D341Med (cell line): ENCODE measurements around the gene GNAI1.

Source experiments
- DNase-seq: peaks from one replicate; pipeline ENCODE4 v3.0.0; 2012; ENCODE audit warnings: low spot score

The GNAI1 gene

DNA sequence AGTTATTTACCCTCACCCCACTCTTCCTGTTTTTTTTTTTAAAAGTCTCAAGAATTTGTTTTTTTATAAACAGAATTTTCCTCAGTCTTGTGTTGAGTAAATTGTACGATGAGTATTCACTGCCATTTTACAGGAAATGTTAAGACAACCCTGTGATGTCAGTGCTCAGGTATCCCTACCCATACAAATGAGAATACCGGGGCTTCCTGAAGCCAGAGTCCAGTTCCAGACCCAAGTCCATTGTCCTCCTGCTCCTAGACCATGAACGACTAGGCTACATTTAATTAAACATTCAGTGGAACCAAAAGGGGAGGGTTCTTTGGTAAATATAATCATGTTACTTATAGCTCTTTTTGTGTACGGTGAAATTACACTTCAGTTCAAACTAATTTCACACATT lies 79.2 kb downstream of the GNAI1 start:
- no peak for DNase-seq

DNA sequence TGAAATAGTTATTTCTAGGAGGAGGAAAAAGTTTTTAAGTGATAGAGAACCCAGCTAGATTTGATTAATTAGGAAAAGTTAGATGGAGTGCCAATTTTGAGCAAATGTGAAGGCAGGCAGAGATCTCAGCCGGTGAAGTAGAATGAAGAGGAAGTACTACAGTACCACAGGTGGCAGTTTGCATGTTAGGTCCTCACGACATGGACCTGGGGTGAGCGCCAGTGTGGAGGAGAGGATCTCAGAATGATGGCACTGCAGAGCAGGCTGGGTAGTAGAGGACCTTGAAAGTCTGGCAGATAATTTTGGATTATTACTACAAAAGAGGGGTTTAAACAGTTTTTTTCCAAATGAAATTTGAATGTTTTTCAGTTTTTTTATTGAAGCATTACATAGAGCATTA lies 81.1 kb downstream of the GNAI1 start:
- DNase-seq, result no peak

DNA sequence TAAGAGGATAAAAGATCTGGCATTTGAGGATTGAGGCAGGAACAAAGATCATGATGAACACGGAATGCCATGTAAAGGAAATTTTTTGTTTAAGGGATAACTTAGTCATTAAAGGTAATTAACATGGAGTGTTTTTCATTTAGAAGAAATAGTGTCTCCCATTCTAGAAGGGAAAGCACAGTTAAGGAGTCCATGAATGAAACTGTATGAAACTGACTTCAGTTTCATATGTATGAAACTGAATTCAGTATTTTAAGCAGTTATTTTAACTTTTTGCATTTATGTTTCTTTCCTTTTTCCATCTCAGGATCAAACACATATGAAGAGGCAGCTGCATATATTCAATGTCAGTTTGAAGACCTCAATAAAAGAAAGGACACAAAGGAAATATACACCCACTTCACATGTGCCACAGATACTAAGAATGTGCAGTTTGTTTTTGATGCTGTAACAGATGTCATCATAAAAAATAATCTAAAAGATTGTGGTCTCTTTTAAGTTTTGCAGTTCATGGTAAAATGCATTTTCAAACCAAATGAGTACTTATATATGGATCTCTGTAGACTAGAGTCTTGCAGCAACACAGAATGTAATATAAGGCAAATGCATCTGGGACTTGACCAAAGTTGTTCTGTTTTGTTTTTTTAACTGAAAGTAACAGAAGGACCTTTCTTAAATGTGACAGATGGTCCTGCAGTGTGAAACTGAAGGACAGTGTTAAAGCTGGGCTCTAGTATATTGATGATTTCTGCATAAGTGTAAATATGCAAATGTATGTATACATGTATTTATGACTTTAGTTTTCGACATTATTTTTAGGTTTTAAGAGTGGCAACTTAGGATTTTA lies 82.6 kb downstream of the GNAI1 start:
- no peak for DNase-seq

DNA sequence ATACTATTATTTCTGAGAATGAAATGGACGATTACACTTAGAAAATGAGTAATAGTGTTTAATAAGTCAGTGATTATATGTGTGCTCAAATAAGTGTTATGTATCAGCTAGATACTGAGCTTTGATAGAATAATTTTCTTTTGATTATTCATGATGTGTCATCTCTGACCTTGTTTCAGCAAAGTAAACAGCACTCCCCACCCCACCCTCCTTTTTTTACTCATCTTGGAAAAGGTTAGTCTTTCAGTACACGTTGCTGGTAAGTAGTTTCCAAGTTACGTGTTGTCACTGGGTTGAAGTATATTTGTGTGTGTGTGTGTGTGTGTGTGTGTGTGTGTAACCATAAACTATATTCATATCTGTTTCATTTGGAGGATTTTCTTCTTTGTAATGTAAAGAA lies 84.1 kb downstream of the GNAI1 start:
- DNase-seq, result no peak

DNA sequence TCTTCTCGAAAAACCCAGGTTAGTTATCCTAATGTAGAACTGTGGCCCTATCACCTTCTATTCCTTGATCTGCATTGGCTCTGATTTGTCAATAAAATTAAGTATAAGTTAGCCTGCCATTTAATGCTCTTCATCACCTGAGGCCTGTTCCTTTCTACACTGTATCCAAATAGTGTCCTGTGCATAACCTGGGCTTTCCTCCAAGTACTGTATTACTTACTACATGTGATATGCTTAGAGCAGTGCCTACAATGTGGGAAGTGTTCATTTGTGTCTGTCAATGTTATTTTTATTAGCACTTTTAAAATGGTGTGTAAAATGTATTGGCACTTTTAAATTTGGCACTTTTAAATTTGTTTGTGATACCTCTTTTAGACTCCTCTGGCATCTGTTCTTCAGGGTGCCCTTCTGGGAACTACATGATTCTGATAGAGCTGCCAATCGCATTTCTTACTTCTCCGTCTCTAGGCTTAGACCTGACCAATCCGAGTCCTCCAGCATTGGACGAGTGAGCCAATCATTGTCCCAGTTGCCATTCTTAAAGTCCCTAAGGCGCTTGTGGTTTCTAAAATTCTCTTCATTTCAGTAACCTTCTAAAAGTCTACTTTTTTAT lies 85.5 kb downstream of the GNAI1 start:
- DNase-seq, result no peak

DNA sequence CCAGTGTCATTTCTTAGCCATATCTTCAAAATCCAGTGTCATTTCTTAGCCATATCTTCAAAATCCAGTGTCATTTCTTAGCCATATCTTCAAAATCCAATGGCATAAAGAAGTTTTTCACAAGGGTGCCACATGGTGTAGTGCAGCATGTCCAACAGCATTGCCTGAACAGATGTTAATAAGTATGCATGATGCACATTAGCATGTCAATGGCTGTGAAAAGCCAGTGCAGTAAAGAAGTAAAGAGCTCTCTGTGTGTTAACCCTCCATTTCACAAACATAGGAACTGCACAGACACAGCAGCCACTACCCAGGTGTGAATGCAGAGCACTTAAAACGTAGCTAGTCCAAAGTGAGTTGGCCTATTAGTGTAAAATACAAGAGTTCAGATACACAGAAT lies 89.8 kb downstream of the GNAI1 start:
- no peak for DNase-seq

DNA sequence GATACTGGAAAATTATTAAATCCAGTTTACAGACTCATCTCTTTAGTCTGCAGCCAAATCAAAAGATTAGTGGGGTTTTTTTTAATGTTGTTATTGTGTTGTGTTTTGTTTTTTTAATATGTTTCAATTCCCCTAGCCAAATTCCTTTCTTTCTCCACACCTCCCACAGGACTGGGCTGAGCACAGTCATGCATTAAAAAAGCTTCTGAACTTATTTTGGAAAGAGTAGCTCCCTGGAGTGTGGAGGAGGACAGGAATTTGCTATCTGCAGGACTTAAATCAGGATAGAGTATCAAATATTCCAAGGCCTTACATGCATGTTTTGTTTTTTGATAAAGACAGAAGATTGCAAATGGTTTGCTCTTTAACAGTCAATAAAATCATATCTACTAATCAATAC lies 90.7 kb downstream of the GNAI1 start:
- DNase-seq, result no peak

DNA sequence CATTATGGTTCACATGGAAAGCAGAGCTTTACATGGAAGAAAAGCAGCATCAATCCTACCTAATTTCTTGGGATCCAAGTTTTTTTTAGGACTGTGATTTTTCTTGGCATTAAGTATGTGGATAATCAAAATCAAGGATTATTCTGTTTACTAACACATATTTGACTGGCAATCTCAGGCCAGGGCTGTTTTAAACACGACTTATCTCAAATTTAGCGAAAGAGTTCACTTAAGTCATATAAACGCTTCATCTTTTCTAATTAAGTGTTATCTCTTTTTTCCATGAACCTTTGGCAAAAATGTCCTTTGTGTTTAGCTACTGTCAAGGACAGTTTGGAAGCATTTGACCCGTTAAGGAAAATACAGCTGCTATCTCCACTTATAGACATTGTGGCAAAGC lies 92.0 kb downstream of the GNAI1 start:
- no peak for DNase-seq

DNA sequence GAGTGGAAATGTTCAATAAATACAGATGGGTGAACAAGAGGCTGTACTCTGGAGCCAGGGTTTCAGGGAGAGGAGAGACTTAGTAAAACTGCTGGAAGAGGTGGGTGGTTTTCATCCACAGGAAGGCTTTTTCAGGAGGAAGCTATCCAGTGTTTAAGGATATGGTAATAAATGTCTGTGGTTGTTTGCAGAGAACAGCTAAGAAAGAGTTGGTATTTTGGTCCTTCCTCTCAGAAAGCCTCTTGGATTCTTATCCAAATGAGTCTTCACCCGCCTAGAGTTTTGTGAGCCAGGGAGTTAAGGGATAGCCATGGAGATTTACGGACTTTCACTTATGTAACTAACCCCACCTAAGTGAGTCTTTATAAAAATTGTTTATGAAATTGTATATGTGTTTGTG lies 95.7 kb downstream of the GNAI1 start:
- no peak for DNase-seq

DNA sequence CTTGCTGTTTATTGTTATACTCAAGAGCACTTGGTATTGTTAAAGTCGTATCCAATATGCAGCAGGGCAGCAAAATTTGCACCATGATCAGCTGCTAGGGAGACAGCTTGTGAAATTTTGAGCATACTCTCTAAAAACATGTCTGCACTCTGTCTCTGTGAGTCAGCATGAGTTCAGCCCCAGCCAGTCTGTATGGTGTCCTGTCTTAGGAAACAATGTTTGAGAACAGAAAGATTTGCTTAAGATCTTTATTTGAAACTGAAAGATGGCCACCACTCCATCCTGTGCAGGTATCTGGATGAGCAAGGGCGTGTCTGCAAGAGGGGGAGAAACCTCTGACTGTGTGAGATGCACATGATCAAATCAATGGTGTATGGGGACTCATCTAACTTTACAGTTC lies 97.1 kb downstream of the GNAI1 start:
- no peak for DNase-seq

DNA sequence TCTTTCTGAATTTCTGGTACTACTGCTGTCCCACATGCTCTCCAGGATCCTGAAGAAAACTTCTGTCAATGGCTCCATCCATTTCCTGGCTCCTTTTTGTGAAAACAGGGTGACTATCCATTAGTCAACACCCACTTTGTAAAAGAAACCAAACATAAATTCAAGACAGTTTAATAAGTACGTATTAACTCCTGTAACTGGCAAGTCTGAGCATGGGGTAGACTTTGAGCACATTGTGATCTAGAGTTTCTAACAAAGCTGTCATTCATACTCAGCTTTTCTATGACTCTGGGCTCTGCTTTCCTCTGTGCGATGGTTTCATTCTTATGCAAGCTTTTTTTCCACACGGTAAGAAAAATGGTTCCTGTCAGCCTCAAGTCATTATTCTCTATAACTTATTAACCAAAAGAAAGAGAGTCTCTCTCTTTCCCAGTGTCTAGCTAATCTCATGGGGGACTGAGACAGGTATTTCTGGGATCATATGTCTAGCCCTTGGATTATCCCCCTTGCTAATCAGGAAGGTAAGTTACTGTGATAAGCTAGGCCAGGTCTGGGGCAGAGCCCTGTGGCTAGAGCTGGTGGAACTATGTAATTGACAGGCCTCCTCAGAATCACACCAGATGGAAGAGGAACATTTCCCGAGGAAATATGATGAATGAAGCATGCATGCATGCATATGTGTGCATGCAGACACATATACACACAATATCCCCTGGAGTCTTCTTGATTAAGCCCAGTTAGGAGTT lies 98.5 kb downstream of the GNAI1 start:
- DNase-seq, result no peak

DNA sequence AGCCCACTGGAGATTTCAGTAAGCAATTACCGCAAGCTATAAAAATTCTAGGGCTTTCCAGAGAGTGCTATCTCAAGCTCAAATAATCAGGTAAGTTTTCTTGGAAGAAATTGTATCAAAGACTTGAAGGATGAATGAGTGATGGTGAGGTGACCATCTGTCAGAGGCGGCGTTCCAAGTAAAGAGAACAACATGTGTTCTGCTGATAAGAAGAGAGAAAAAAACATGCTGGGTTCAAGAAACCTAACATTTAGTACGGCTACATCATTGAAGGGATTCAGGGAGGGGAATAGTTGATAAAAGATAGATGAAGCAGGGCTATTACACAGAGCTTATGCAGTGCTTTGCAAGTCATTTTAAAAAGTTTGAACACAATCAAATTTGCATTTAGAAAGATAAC lies 100.7 kb downstream of the GNAI1 start:
- no peak for DNase-seq

DNA sequence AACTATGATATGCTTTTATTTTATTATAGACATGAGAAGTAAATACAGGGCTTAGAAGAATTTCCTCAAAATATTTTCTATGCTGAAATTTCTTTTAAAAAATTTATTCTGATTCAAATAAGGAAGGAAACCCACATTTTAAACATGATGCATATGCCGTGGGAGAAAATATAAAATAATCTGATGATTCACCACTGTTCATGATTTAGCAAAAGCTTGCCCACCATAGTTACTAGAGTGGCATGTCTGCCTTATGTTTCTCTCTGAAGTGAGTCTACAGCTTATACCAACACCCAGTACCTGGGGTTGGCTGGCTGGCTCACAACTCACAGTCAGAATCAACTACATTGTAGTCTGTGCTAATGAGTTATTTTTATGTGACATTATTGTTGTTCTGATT lies 102.0 kb downstream of the GNAI1 start:
- no peak for DNase-seq

DNA sequence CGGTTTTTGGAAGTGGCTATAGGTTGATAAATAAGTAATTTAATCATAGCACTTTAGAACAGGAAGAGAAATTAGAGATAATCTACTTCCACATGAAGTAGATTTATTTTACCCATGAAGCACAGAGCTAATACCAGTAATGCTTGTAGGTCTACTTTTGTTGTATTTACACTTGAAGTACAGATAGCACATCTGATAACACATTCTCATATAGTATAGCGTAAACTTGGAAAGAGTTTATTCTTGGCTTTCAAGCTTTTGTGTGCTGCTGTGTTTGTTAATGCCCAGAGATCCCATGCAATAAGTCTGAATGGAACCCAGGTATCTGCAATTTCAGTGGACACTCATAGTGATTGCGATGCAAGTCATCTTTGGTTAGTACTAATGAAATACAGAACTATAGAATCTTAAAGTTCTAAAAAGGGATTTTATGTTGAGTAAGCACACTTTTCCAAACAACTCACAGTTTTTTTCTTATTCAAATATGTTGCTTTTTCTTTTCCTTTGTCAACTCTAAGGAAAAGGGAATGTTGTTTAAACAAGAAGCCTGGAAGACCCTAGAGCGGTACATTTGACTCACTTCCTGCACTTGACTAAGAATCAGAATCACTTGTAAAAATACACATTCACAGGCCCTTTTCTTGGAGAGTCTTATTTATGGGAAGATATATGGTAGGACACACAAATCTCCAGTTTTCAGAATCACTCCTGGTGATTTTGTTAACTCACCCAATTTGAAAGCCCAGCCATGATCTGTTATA lies 105.8 kb downstream of the GNAI1 start:
- no peak for DNase-seq

DNA sequence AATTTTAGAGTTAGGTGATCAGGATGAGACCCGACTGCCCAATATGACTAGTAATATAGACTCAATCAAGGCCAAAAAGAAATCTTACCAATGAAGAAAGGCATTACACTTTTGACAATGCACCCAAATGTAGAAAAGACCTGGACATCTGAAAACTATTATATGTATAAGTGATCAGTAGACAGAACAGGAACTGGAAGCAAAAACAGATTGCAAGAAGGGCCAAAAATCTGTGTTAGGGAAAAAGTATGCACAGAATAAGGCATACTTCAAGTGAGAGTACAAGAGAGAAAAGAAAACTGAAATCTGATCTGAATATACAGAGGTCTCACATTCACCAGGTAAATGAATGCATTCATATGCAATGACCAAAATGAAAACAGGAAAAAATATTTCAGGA lies 107.0 kb downstream of the GNAI1 start:
- DNase-seq, result no peak

DNA sequence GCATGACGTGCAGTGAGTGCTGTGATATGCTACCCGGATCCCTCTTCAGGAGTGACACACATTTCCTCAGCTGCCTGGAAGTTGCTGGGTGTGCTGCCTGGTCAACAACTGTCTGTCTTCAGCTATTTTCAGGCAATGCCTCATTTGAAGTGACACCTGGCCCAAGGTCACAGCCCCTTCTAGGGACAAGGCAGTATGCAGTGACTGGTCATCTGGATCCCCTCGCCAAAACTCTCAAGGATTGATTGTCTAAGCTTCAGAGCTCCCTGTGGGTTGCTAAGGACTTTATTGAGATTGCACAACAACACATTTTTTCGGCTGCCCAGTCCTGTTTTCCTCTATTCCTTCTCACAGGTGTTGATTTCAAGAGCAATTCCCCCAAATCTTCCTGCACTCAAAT lies 108.8 kb downstream of the GNAI1 start:
- DNase-seq, result no peak

DNA sequence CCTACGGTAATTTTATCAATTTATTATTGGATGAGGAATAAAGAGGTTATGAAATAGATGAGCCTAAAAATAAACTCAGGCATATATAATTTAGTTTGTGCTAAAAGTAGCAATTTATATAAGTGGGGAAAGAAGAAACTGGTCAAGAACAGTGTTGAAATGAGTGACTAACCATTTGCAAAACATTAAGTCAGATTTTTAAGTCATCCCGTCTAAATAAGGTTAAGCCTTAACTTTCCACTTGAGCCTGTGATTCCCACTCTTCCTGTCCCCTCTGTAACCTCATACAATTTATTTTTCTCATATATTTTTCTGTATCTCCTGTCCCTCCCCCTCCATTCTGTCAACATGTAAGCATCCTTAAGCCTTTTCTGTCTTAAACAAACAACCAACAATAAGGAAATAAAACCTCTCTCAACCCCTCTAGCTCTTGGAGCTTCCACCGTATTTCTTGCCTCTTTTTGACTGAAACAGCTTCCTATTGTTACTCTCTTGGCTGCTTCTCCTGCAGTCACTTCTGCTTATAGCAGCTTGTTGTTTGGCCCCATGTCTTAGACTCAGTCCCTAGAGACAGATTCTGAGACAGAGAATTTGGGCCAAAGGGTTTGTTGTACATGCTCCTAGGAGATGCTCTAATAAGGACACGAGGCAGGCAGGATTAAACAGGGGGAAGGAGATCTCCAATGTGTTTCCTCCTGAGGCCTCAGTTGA lies 109.7 kb downstream of the GNAI1 start:
- DNase-seq, result no peak

DNA sequence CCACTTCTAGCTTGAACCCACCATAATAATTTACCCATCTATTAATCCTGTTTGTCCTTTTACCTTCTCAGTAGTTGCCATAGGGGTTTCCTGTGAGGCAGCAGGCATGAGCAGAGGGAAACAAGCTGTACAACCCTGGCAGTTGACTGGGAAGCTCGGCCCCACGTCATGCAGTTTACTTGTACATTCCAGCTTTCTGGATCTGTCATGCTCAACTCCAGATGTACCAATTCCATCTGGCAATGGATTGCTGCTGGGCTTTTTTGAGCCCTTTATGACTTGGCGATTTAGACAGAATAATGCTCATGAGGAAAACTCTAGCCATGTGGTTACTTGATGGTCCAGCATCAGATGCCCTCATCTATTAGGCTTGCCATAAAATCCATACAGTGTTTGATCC lies 112.5 kb downstream of the GNAI1 start:
- DNase-seq, result no peak

DNA sequence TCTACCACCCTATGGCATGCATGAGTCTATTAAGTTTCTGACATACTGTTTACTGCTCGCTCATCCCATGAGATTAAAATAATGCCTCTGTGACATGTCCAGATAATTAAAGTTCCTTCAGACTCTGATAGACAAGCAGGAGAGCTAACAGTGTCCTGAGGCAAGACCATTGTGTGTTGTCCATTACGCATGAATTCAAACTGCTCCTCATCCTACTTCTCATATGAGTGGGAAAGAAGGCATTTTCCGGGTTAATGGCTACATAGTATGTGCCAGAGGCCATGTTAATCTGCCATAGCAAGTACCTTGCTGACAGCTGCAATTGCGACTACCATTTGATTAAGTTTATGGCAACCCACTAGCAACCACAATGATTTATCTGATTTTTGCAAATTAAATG lies 113.3 kb downstream of the GNAI1 start:
- no peak for DNase-seq

DNA sequence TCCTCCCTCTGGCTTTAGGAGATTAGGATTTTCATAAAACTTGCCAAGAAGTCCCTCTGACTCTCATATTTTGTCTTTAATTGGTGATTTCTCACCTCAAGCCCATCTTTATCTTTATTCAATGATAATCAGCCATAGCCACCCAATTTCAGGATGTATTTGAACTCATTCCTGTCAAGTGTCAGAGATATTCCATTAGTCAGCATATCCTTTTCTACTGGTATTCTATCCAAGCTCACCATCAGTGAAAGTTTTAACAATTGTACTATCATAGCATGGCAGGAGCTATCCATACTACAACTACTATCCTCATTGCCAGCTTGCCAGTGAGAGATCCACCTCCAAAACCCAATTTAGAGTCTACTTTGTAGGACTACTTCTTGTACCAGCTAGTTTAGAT lies 114.6 kb downstream of the GNAI1 start:
- DNase-seq, result no peak

DNA sequence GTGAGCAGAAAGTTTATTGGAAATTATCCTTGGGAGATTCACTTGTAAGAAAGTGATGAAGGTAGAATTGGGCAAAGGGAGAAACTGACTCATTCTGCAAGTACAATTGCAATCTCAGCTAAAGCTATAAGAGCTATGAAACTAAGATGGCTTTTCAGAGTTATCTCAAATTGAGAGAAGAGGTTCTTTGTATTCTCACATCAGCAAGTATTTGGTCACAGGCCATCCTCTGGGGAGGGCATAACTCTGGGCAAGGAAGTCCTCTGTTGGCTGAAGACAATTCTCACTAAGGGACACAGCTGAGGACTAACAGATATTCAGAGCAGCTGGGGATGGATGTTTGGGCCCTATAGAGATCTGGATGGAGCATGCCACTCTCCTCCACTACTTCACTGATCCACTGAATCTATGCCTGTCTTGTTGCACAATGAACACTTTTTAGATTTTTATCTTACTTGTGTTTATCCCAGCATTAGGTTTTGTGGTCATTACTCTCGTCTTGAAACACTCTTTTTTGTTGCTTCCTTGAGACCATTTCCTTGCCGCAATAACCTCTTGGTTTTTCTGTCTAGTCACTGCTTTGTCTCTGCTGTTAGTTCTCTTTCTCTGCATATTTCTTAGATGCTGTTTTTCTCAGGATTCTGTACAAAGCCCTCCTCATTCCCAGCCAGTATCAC lies 115.1 kb downstream of the GNAI1 start:
- DNase-seq, result no peak
